Naive thymus-derived CD8-positive, alpha-beta T cell (primary cell): ENCODE measurements around the gene RSPO4. TPM values are rescaled to one million over a fixed set of nuclear protein-coding genes. Genes with fewer than 3 reads are reported as not detected.

Experiments
- ATAC-seq, 2 donors: fragments of 150-1000 bp; cut with Tn5 transposase in 1 of 2; sonication (Bioruptor Pico), chemical (Tn5 transposase) in 1 of 2; 1 replicate in 1 of 2; 2 replicates in 1 of 2; pipeline ENCODE4 v1.10.0; 2021; ENCODE audit warnings: mild to moderate bottlenecking in 2 of 2, moderate library complexity in 2 of 2
- POLR2A ChIA-PET: fragments of 350-600 bp; sonication (Branson Sonifier 250); formaldehyde crosslinking; loops from one replicate; lab custom pipeline; 2021; ENCODE audit warnings: antibody characterized with exemption; lab: Charles Lee
- DNase-seq, 10 donors: peaks; one replicate each; pipeline versions ENCODE4 v3.0.0 to v3.0.0-alpha.2; 2020 to 2022
- H3K27ac Mint-ChIP-seq, 10 donors: one replicate each; pipeline ENCODE4 v1.8.0; 2020 to 2022; ENCODE audit warnings: mild to moderate bottlenecking in 10 of 10, mixed read lengths in 10 of 10, moderate library complexity in 4 of 10, inconsistent platforms in 1 of 10
- H3K27me3 Mint-ChIP-seq, 5 donors: one replicate each; pipeline ENCODE4 v1.8.0; 2021 to 2022; ENCODE audit warnings: mixed read lengths in 5 of 5
- H3K36me3 Mint-ChIP-seq, 3 donors: one replicate each; pipeline ENCODE4 v1.8.0; 2020 to 2022; ENCODE audit warnings: mixed read lengths in 3 of 3, mild to moderate bottlenecking in 2 of 3, inconsistent platforms in 1 of 3
- H3K4me1 Mint-ChIP-seq, 4 donors: one replicate each; pipeline ENCODE4 v1.8.0; 2021 to 2022; ENCODE audit warnings: mixed read lengths in 4 of 4
- H3K4me3 Mint-ChIP-seq, 10 donors: one replicate each; pipeline ENCODE4 v1.8.0; 2020 to 2022; ENCODE audit warnings: mild to moderate bottlenecking in 10 of 10, mixed read lengths in 10 of 10, moderate library complexity in 6 of 10, inconsistent platforms in 1 of 10
- H3K9me3 Mint-ChIP-seq, 9 donors: one replicate each; pipeline ENCODE4 v1.8.0; 2020 to 2022; ENCODE audit warnings: mixed read lengths in 9 of 9, mild to moderate bottlenecking in 3 of 9, inconsistent platforms in 1 of 9, moderate library complexity in 1 of 9
- polyA plus RNA-seq, 3 donors: library from polyadenylated mRNA; unstranded; fragments of 300-500 nt; fragmentation: Illumina TruSeq; gene quantifications; one replicate each; pipeline ENCODE4 v1.2.3, GENCODE V29; 2021
- total RNA-seq, 8 experiments: library from RNA in 2 of 8; stranded (reverse) in 2 of 8; gene quantifications; one replicate each; pipeline ENCODE4 v1.2.3 and lab custom pipeline; 2021 to 2026

RSPO4 gene
- total and polyA plus RNA-seq, 5 experiments from 2014 or later: 0.44 to 0.70 TPM; not detected in 3

DNA sequence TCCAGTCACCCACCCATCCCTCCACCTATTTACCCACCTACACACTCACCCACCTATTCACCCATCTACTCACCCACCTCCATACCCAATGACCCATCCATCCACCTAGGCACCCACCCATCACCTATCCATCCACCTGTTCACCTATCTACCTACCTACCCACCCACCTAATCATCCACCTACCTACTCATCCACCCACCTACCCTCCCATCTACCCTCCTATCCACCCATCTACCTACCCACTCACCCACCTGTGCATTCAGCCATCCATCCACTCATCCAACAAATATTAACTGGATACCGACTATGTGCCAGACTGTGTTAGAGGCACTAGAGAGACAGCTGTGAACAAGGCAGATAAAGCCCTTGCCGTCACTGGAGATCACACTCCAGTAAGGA, 40.3 kb downstream of the RSPO4 start:
- POLR2A ChIA-PET: no interaction called here
- no peaks in the 10 kb centered on the region for H3K9me3 Mint-ChIP-seq
- DNase-seq (no peak), ATAC-seq (no peak)
- no peak overlapping the region for H3K4me3 Mint-ChIP-seq
- peaks cover 0 to 1% (median 0%) of the 10 kb centered on the region in 4 donors for H3K4me1 Mint-ChIP-seq
- H3K27ac Mint-ChIP-seq: no peak overlapping the region
- H3K36me3 Mint-ChIP-seq: no peaks in the 10 kb centered on the region
- H3K27me3 Mint-ChIP-seq: peaks cover 8 to 60% (median 30%) of the 10 kb centered on the region in 5 donors

DNA sequence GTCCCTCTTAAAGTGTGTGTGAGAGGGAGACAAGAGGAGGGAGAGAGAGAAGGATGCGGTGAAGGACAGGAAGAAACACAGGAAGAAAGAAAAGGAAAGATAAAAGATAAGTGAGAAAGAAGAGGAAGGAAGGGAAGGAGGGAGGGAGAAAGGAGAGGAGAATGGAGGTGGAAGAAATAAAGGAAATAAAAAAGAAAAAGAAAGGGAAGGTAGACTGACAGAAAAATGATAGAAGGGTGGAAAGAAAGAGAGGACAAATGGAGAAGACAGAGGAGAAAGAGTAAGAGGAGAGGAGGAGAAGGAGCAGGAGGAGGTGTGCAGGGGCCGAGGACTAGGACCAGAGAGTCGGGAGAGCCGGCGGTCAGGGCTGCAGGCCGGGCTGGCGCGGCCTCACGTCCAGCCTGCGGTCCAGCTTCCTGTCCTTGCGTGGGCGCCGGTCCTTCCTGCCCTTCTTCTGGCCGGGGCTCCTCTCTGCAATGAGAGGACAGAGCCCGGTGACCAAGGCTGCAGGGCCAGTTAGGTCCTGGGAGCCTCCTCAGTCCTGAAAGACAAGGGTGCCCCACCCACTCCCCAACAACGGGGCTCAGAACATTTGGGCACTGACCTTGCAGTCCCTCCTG, 42.0 kb downstream of the RSPO4 start:
- Mint-ChIP-seq H3K9me3 (no peaks in the 10 kb centered on the region), H3K27me3 (peaks cover 7 to 66% (median 34%) of the 10 kb centered on the region in 5 donors), H3K27ac (peak overlapping the region in 1 of 10 donors; percentile 11), H3K4me3 (no peak overlapping the region), H3K4me1 (peaks cover 1 to 6% (median 2%) of the 10 kb centered on the region in 4 donors), H3K36me3 (no peaks in the 10 kb centered on the region)
- no peak for ATAC-seq
- POLR2A ChIA-PET: no interaction called here
- no peak for DNase-seq

DNA sequence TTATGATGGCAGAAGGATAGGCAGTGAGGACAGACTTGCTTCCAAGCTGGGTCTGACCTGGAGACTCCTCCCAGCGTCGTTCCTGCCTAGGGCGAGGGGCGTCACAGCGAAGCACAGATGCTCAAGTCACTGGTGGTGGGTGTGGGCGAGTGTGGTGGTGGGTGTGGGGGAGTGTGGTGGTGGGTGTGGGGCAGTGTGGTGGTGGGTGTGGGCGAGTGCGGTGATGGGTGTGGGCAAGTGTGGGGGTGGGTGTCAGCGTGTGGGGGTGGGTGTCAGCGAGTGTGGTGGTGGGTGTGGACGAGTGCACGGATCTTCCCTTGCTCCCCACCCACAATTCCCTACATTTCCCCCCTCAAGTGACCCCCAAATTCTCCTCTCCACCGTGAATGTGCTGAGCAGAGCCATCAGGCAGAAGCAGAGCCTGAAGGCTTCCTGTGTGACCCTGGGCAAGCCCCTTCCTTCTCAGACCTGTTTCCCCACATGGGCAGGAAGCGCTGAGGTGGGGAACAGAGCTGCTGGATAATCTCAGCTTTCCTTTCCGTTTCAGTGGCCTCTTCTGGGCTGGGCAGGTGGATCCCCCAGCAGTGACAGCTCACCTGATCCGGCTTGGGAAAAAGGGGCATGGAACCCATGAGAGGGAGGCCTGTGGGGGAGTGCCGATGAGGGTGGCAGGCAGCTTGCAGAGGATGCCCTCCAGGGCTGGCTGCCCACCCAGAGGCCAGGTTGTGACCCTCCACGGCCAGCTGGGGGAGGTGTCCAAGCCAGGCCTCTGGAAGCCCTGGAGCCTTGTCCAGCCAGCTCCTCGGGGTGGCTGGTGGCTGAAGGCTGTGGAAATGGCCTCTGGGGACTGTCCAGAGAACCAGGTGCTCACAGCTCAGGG, 42.9 kb downstream of the RSPO4 start:
- H3K27me3 Mint-ChIP-seq: peaks cover 9 to 66% (median 36%) of the 10 kb centered on the region in 5 donors
- no peak overlapping the region for H3K4me3 Mint-ChIP-seq
- DNase-seq (no peak), ATAC-seq (no peak)
- no peaks in the 10 kb centered on the region for H3K9me3 Mint-ChIP-seq
- peaks cover 1 to 6% (median 2%) of the 10 kb centered on the region in 4 donors for H3K4me1 Mint-ChIP-seq
- no peaks in the 10 kb centered on the region for H3K36me3 Mint-ChIP-seq
- POLR2A ChIA-PET: interaction anchor here (1.0 kb wide), 1 partner anchor 141 kb away, joined by 5 read pairs; no protein-coding TSS in a partner anchor
- no peak overlapping the region for H3K27ac Mint-ChIP-seq

DNA sequence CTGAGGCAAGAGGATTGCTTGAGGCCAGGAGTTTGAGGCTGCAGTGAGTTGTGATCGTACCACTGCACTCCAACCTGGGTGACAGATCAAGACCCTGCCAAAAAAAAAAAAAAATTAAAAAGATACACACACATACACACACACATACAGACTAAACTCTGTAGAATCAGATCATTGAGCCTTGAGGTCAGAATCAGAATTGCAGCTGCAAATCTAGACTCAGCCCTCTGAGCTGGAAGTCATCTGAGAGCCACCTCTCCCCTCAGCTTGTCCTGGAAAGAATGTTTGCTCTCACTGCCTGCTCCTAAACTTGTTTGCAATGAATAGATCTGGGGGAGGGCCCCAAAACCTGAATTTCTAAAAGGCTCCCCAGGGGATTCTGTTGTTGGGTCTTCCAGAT, 44.6 kb downstream of the RSPO4 start:
- H3K4me1 Mint-ChIP-seq: peaks cover 1 to 6% (median 2%) of the 10 kb centered on the region in 4 donors
- POLR2A ChIA-PET: no interaction called here
- ATAC-seq (no peak), DNase-seq (no peak)
- no peaks in the 10 kb centered on the region for H3K9me3 Mint-ChIP-seq
- no peaks in the 10 kb centered on the region for H3K36me3 Mint-ChIP-seq
- H3K27me3 Mint-ChIP-seq: peaks cover 9 to 65% (median 33%) of the 10 kb centered on the region in 5 donors
- H3K27ac Mint-ChIP-seq: no peak overlapping the region
- H3K4me3 Mint-ChIP-seq: no peak overlapping the region

DNA sequence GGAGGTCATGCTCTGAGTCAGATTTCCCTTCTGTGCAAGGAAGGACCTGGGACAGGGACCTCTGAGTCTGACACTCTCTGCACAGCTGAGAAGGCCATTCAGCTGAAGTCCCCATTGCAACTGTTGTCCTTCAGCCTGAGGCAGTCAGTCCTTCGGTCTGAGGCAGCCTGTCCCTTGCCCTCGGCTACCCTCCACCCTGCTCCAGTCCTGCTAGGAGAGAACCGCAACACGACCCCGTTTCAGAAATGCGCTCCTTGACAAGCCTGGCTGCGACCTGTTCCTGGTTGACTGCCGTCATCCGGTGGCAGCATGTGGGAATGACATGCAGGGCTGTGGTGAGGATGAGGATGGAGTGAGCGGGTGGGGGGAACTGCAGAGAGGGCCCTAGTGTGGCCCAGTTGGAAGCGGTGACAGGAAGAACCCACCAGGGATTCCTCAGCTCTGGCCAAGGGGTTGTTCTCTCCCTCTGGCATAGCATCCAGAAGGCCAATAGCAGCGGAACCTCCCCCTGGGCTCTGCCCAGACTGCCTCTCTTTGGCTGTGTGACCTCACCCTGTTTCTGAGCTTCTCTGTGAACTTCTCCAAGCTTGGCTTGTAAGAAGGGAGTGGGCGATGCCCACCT, 45.7 kb downstream of the RSPO4 start:
- no peaks in the 10 kb centered on the region for H3K9me3 Mint-ChIP-seq
- H3K4me3 Mint-ChIP-seq: peak overlapping the region in 1 of 10 donors; percentile 11
- no peaks in the 10 kb centered on the region for H3K36me3 Mint-ChIP-seq
- ATAC-seq (peak; percentile 87 to 93), DNase-seq (peak; percentile 60 to 89 (median 75))
- peaks cover 1 to 6% (median 2%) of the 10 kb centered on the region in 4 donors for H3K4me1 Mint-ChIP-seq
- POLR2A ChIA-PET: no interaction called here
- H3K27ac Mint-ChIP-seq: no peak overlapping the region
- peaks cover 9 to 74% (median 31%) of the 10 kb centered on the region in 5 donors for H3K27me3 Mint-ChIP-seq

DNA sequence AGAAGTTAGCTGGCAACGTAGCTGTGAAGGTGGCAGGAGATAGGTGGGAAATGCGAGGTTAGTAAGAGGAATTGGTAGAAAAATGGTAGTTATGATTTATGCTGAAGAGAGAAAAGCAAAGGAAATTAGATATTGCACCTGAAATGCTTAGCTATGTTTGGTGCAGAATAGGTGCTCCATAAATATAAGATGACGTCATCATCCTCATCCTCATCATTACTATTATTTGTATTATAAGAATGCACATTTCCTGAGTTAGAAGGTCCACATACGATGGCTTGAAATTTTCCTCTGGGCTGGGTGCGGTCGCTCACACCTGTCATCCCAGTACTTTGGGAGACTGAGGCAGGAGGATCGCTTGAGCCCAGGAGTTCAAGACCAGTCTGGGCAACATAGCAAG, 46.5 kb downstream of the RSPO4 start:
- no peaks in the 10 kb centered on the region for H3K36me3 Mint-ChIP-seq
- no peak for DNase-seq
- peaks cover 1 to 6% (median 2%) of the 10 kb centered on the region in 4 donors for H3K4me1 Mint-ChIP-seq
- H3K27ac Mint-ChIP-seq: no peak overlapping the region
- no peaks in the 10 kb centered on the region for H3K9me3 Mint-ChIP-seq
- POLR2A ChIA-PET: no interaction called here
- no peak overlapping the region for H3K4me3 Mint-ChIP-seq
- ATAC-seq: no peak
- H3K27me3 Mint-ChIP-seq: peaks cover 9 to 67% (median 26%) of the 10 kb centered on the region in 5 donors

DNA sequence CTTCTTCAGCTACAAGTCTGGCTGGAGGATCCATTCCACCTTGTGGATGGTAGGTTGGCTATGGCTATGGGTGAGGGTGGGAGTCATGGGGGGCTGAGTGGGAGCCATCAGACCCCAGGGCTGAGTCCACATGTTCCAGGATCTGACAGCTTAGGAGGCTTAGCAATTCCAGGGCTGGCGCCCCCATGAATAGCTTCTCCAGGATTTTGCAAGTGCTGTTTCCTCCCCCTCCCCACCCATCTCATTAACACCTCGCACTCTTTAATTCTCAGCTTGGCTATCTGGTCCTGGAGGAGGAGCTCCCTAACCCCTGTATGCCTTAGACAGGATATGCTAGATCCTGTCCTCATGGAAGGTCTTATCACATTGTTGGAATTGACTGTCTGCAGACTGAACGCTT, 47.0 kb downstream of the RSPO4 start:
- Mint-ChIP-seq H3K4me1 (peaks cover 1 to 6% (median 2%) of the 10 kb centered on the region in 4 donors), H3K27me3 (peaks cover 12 to 68% (median 29%) of the 10 kb centered on the region in 5 donors), H3K36me3 (no peaks in the 10 kb centered on the region), H3K4me3 (no peak overlapping the region), H3K9me3 (no peaks in the 10 kb centered on the region), H3K27ac (no peak overlapping the region)
- ATAC-seq (no peak), DNase-seq (no peak)
- POLR2A ChIA-PET: interaction anchor here (0.6 kb wide), 1 partner anchor 129 kb away, joined by 3 read pairs; no protein-coding TSS in a partner anchor

DNA sequence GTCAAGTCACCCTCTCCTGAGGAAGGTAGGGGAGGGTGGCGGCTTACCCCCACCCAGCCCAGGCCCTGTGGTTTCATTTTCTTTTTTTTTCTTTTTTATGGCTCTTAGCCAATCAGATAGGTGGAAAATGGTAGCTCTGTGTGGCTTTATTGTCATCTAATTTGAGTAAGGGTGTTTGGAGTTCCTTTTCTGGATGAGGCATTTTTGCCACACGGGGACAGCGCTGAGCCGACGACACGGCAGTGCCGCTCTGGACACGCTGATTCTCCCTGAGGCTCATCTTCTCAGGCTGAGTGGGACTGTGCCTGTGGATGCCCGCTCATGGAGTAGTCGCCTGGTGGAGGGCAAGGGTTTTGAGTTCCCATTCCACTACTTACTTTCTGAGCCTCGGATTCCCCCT, 48.4 kb downstream of the RSPO4 start:
- no peak for ATAC-seq
- Mint-ChIP-seq H3K9me3 (no peaks in the 10 kb centered on the region), H3K27ac (no peak overlapping the region), H3K4me3 (no peak overlapping the region), H3K36me3 (no peaks in the 10 kb centered on the region), H3K4me1 (peaks cover 1 to 6% (median 2%) of the 10 kb centered on the region in 4 donors), H3K27me3 (peaks cover 15 to 71% (median 34%) of the 10 kb centered on the region in 5 donors)
- DNase-seq: no peak
- POLR2A ChIA-PET: no interaction called here

DNA sequence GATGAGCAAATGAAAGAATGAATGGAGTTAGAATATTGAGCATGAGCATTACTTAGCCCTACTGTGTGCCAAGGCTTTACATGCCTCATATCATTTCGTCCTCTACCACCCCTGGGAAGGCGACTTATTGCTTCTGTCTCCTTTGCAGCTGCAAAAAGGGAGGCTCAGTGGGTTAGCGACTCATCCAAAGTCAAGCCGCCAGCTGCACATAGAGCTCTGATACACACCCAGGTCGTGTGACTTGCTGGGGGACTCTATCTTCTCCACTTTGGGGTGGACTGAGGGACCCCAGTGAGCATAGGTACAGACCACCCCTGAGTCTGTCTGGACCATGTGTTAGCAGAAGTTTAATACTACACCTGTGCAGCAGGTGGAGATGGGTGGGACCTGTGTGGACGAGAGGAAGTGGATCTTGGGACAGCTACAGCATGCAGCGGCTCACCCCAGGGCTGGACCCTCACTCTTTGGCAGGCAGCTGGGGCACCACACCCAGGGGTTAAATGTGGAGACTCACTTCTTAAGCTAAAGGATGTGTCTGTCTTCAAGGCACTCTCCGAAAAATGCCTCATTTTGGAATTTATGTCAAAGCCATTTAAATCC, 49.8 kb downstream of the RSPO4 start:
- ATAC-seq (no peak), DNase-seq (no peak)
- POLR2A ChIA-PET: no interaction called here
- H3K36me3 Mint-ChIP-seq: no peaks in the 10 kb centered on the region
- H3K4me1 Mint-ChIP-seq: peaks cover 0 to 6% (median 2%) of the 10 kb centered on the region in 4 donors
- no peaks in the 10 kb centered on the region for H3K9me3 Mint-ChIP-seq
- H3K4me3 Mint-ChIP-seq: no peak overlapping the region
- H3K27ac Mint-ChIP-seq: peak overlapping the region in 1 of 10 donors; percentile 6
- peaks cover 20 to 62% (median 40%) of the 10 kb centered on the region in 5 donors for H3K27me3 Mint-ChIP-seq

DNA sequence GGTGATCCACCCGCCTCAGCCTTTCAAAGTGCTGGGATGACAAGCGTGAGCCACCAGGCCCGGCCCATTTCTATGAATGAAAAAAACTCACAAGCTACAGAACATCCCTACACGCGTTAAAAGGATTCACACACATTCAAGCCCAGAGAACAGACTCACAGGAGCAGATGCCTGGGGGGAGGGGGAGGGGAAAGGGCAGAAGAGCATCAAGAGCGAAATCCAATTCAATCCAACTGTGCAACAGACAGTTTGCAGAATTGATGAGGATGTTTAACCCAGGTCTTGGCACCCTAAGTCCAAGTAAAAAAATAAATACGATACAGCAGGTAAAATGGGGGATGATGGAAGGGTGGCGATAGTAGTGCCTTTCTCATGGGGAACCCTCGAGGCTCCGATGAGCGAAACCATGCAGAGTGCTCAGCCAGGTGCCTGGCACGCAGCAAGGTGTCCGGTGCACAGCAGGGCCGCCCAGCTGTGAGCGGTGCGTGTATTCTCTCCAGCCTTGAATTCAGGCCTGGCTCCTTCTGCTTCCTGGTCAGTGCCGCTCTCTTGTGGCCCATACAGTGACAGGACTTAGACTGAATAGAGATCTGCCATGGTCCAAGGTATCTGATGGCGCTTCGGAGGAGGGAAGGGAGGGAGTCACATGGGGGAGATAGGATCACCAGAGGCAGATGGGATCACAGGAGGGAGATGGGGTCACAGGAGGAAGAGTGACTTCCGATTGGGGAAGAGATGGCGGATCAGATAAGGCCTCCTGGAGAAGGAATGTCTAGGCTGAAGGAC, 50.5 kb downstream of the RSPO4 start:
- no peak for DNase-seq
- POLR2A ChIA-PET: no interaction called here
- Mint-ChIP-seq H3K4me3 (no peak overlapping the region), H3K27ac (peak overlapping the region in 2 of 10 donors; percentile 6 to 28), H3K9me3 (no peaks in the 10 kb centered on the region), H3K27me3 (peaks cover 20 to 60% (median 40%) of the 10 kb centered on the region in 5 donors), H3K4me1 (peaks cover 0 to 5% (median 2%) of the 10 kb centered on the region in 4 donors), H3K36me3 (no peaks in the 10 kb centered on the region)
- no peak for ATAC-seq

DNA sequence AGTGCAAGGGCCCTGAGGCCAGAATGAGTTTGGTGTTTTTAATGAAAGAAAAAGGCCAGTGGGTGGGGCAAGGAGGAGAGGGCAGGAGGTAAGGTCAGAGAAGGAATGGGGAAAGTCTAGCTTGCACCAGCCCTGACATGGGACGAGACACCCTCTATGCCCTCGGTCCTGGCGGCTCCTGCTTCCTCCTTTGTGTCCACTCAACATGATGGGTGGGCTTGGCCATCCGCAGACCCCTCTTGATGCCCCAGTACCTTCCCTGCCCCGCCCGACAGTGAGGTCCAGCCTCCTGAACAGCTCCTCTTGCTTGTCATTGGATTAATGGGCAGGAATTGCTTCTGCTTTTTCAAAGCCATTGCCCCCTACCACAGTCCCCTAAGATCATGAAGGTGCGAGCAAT, 52.4 kb downstream of the RSPO4 start:
- H3K36me3 Mint-ChIP-seq: no peaks in the 10 kb centered on the region
- no peaks in the 10 kb centered on the region for H3K4me1 Mint-ChIP-seq
- no peak for DNase-seq
- peaks cover 17 to 50% (median 29%) of the 10 kb centered on the region in 5 donors for H3K27me3 Mint-ChIP-seq
- H3K4me3 Mint-ChIP-seq: no peak overlapping the region
- no peak for ATAC-seq
- H3K27ac Mint-ChIP-seq: no peak overlapping the region
- no peaks in the 10 kb centered on the region for H3K9me3 Mint-ChIP-seq
- POLR2A ChIA-PET: no interaction called here

DNA sequence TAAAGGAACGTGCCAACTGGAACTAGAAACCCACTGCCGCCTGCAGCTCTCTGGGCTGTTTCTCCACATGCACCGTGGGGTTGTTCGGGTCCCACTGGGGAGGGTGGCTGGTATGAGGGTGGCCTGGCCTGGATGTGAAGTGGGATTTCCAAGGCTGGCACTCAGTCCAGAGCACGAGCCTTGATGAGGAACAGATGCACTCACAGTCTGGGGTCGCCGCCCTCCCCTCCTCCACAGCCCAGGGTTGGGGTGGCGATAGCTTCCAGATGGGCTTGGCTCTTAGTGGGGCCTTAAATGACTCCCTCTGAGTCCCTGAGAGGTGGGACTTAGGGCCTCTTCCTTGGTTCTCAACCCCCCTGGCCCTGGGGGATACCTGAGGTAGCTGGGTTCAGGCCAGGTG, 55.3 kb downstream of the RSPO4 start:
- Mint-ChIP-seq H3K4me3 (no peak overlapping the region), H3K27me3 (peaks cover 16 to 35% (median 26%) of the 10 kb centered on the region in 5 donors), H3K27ac (no peak overlapping the region), H3K9me3 (no peaks in the 10 kb centered on the region), H3K36me3 (no peaks in the 10 kb centered on the region), H3K4me1 (no peaks in the 10 kb centered on the region)
- no peak for ATAC-seq
- DNase-seq: no peak
- POLR2A ChIA-PET: no interaction called here
